ENCODE measurements around the gene CLK4.

CLK4 gene

DNA sequence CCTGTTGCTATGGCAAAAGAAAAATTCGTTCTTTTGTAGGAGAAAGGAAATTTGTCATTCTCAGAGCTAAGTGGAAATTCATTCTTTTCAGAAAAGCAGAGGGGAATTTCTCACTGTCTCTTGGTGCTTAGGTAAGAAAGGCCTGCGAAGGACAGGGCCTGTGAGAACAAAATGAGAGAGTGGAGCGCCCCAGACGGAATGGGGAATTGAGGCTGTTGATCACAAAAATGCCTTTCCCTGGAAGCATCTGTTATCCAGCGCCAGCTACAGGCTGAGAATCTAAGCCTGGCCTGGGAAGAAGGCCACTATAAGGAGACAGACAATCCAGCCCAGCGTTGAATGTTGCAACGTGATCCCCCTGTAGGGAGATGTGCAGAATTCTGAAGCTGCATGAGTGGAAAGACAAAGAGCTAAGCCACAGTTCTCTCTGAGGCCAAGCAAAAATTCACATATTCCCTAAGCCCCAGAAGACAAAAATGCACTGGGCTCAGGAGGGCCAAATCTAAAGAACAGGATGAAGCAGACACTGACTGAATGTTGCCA, 44.8 kb upstream of the CLK4 start:
- peaks cover 22 to 31% of the 10 kb centered on the region in 2 experiments for H3K4me1 ChIP-seq (ENCODE audit: control insufficient read depth in 1 of 2, insufficient read depth in 1 of 2, low read depth in 1 of 2, low read length in 1 of 2)
- no peak overlapping the region for H3K4me3 ChIP-seq (ENCODE audit: low read depth in 1 of 2, low read length in 1 of 2)
- H3K9me3 ChIP-seq: no peaks in the 10 kb centered on the region
- no peaks in the 10 kb centered on the region for H3K36me3 ChIP-seq
- H3K27me3 ChIP-seq: no peaks in the 10 kb centered on the region
- H3K27ac ChIP-seq: no peak overlapping the region
- TF ChIP-seq, protein P1, sequence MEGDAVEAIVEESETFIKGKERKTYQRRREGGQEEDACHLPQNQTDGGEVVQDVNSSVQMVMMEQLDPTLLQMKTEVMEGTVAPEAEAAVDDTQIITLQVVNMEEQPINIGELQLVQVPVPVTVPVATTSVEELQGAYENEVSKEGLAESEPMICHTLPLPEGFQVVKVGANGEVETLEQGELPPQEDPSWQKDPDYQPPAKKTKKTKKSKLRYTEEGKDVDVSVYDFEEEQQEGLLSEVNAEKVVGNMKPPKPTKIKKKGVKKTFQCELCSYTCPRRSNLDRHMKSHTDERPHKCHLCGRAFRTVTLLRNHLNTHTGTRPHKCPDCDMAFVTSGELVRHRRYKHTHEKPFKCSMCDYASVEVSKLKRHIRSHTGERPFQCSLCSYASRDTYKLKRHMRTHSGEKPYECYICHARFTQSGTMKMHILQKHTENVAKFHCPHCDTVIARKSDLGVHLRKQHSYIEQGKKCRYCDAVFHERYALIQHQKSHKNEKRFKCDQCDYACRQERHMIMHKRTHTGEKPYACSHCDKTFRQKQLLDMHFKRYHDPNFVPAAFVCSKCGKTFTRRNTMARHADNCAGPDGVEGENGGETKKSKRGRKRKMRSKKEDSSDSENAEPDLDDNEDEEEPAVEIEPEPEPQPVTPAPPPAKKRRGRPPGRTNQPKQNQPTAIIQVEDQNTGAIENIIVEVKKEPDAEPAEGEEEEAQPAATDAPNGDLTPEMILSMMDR (IDR thresholded peaks at IDR 0.05): no peak

DNA sequence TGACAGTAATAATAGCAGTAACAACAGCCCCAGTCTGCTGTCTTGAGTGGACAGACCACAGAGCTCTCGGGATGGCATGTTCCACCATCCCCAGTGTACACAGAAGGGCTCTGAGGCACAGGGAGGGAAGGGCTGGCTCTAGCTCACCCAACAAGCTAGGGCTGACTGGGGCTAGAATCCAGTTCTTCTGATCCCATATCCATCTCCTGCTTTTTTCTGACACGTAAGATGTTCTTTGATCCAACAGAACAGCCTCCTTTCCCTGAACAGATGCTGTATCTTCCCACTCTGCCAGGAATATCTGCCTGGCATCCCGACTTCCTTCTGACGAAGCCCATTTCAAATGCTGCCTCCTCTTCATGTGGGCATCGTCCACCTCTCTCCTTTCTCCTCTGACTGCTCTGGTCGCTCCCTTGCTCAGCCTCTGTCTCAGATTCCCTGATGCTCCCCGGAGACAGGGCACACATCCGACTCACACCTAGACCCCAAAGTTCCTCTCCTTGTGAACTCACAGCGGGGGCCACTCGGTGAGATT, 43.6 kb upstream of the CLK4 start:
- H3K27me3 ChIP-seq: no peaks in the 10 kb centered on the region
- no peak overlapping the region for H3K27ac ChIP-seq
- H3K9me3 ChIP-seq: no peaks in the 10 kb centered on the region
- peaks cover 22 to 31% of the 10 kb centered on the region in 2 experiments for H3K4me1 ChIP-seq (ENCODE audit: control insufficient read depth in 1 of 2, insufficient read depth in 1 of 2, low read depth in 1 of 2, low read length in 1 of 2)
- no peak overlapping the region for H3K4me3 ChIP-seq (ENCODE audit: low read depth in 1 of 2, low read length in 1 of 2)
- TF ChIP-seq, protein P1 (IDR thresholded peaks at IDR 0.05): no peak
- H3K36me3 ChIP-seq: no peaks in the 10 kb centered on the region

DNA sequence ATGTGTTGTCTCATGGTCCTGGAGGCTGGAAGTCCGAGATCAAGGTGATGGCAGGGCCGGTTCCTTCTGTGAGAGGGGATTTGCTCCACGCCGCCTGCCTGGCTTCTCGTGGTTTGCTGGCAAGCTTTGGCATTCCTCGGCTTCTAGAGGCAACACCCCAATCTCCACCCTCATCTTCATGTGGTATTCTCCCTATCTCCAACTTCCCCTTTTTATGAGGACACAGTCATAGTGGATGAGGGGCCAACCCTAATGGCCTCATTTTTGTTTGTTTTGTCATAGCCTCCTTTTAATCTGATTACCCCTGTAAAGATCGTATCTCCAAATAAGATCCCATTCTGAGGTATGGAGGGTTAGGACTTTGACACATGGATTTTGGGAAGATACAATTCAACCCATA, 41.7 kb upstream of the CLK4 start:
- TF ChIP-seq, protein P1 (IDR thresholded peaks at IDR 0.05): no peak
- peak overlapping the region; percentile 48 to 75 for H3K4me3 ChIP-seq (ENCODE audit: low read depth in 1 of 2, low read length in 1 of 2)
- peak overlapping the region; percentile 76 for H3K27ac ChIP-seq
- H3K9me3 ChIP-seq: no peaks in the 10 kb centered on the region
- peaks cover 22 to 31% of the 10 kb centered on the region in 2 experiments for H3K4me1 ChIP-seq (ENCODE audit: control insufficient read depth in 1 of 2, insufficient read depth in 1 of 2, low read depth in 1 of 2, low read length in 1 of 2)
- H3K36me3 ChIP-seq: no peaks in the 10 kb centered on the region
- no peaks in the 10 kb centered on the region for H3K27me3 ChIP-seq

DNA sequence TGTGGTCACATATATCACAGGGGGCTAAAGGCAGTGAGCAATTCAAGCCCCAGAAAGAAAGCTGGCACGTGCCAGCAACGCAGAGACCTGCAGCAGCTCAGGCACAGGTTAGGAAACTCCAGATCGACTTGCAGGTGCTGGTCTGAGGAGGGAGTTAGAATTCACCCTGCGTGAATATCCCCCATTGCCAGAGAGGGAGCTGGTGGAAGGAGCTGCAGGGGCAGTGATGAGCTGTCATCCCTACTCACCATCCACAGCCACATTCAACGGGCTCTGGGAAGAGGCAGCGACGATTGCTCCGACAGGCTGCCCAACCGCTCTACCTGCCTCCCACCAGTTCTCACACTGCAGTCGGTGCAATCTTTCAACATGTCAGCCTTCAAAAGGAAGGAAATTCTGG, 40.8 kb upstream of the CLK4 start:
- TF ChIP-seq, protein P1 (IDR thresholded peaks at IDR 0.05): no peak
- Histone ChIP-seq H3K4me3 (ENCODE audit: low read depth in 1 of 2, low read length in 1 of 2) (peak overlapping the region; percentile 48 to 75), H3K4me1 (ENCODE audit: control insufficient read depth in 1 of 2, insufficient read depth in 1 of 2, low read depth in 1 of 2, low read length in 1 of 2) (peaks cover 22 to 31% of the 10 kb centered on the region in 2 experiments), H3K9me3 (no peaks in the 10 kb centered on the region), H3K27me3 (no peaks in the 10 kb centered on the region), H3K36me3 (no peaks in the 10 kb centered on the region), H3K27ac (peak overlapping the region; percentile 76)

DNA sequence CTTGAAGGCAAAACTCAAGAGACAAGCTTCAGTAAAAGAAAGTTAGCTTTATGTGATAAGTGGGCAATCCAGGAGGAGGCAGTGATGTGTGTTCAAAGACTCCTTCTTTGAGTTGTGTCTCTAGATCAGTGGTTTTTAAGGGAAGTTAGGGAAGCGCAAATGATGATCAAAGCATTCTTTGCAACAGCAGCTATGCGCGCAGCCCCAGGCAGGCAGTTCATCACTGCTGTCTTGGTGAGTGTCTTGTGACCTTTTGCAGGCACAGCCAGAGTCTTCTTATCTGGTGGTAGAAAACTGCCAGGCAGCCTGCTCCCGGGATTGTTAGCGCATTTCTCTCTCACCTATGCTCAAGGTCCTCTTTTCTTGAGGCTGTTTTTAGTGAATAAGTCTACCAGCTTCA, 40.3 kb upstream of the CLK4 start:
- no peaks in the 10 kb centered on the region for H3K36me3 ChIP-seq
- H3K4me3 ChIP-seq (ENCODE audit: low read depth in 1 of 2, low read length in 1 of 2): peak overlapping the region; percentile 48 to 75
- H3K9me3 ChIP-seq: no peaks in the 10 kb centered on the region
- peak overlapping the region; percentile 76 for H3K27ac ChIP-seq
- no peaks in the 10 kb centered on the region for H3K27me3 ChIP-seq
- TF ChIP-seq, protein P1 (IDR thresholded peaks at IDR 0.05): no peak
- H3K4me1 ChIP-seq (ENCODE audit: control insufficient read depth in 1 of 2, insufficient read depth in 1 of 2, low read depth in 1 of 2, low read length in 1 of 2): peaks cover 22 to 31% of the 10 kb centered on the region in 2 experiments

All from neutrophil (primary cell).